Esophagus (tissue), 2 donors: ENCODE results near the gene GGNBP2. TPM values are rescaled to one million over a fixed set of nuclear protein-coding genes. Genes with fewer than 3 reads are reported as not detected.
A peak's percentile ranks its signal among the peaks of the same experiment; 100 is the strongest.

Experiments
- H3K27ac ChIP-seq, 2 donors: one replicate each; pipeline ENCODE4 v1.5.1; 2013; ENCODE audit warnings: low read depth in 2 of 2, mild to moderate bottlenecking in 2 of 2, inconsistent platforms in 1 of 2, low read length in 1 of 2, moderate library complexity in 1 of 2
- H3K27me3 ChIP-seq, 2 donors: one replicate each; pipeline ENCODE4 v1.6.1; 2013; ENCODE audit warnings: low read length in 2 of 2, control low read depth in 1 of 2, mild to moderate bottlenecking in 1 of 2; ENCODE audit not compliant: insufficient read depth in 2 of 2, control insufficient read depth in 1 of 2
- H3K36me3 ChIP-seq, 2 donors: one replicate each; pipeline ENCODE4 v1.6.1; 2013; ENCODE audit warnings: low read length in 1 of 2; ENCODE audit not compliant: control insufficient read depth in 2 of 2, insufficient read depth in 2 of 2
- H3K4me1 ChIP-seq, 2 donors: one replicate each; pipeline ENCODE4 v1.6.1; 2013; ENCODE audit warnings: low read length in 1 of 2; ENCODE audit not compliant: control insufficient read depth in 2 of 2, insufficient read depth in 2 of 2
- H3K4me3 ChIP-seq, 2 donors: one replicate each; pipeline ENCODE4 v1.5.1; 2013; ENCODE audit warnings: low read length in 2 of 2, mild to moderate bottlenecking in 2 of 2, low read depth in 1 of 2, moderate library complexity in 1 of 2
- H3K9me3 ChIP-seq, 2 donors: one replicate each; pipeline ENCODE4 v1.6.1; 2013; ENCODE audit warnings: mild to moderate bottlenecking in 2 of 2, low read depth in 1 of 2, low read length in 1 of 2, moderate library complexity in 1 of 2; ENCODE audit not compliant: control insufficient read depth in 2 of 2, insufficient read depth in 1 of 2
- WGBS, 2 donors: extraction: QIAGEN DNeasy Blood & Tissue Kit; methylation state at CpG; one replicate each; pipeline ENCODE4 v1.1.7; 2013; 5-methylcytosine and 5-hydroxymethylcytosine counted together
- polyA plus RNA-seq, 2 donors: library from polyadenylated mRNA; stranded (reverse); fragments of 200-250 nt; gene quantifications; one replicate each; pipeline ENCODE4 v1.2.3, GENCODE V29; 2013
- donor health status: healthy with polysubstance abuse.
- donor health status: Bipolar disorder and iron deficiency.

GGNBP2 gene
- polyA plus RNA-seq, 2 donors, result 32.9 to 42.2 TPM

- Histone ChIP-seq H3K27ac (peak overlapping the region; percentile 99), H3K9me3 (no peaks in the 10 kb centered on the region), H3K36me3 (no peaks in the 10 kb centered on the region), H3K4me1 (no peaks in the 10 kb centered on the region), H3K4me3 (peak overlapping the region; percentile 81 to 95), H3K27me3 (no peaks in the 10 kb centered on the region)
- 0 to 1% methylated on average over 44 to 60 of the region's 60 CpGs for whole genome bisulfite sequencing, 2 donors
These were observed 1.0 kb downstream of the GGNBP2 start for GRCh38 chr17:36545465-36546417.

DNA sequence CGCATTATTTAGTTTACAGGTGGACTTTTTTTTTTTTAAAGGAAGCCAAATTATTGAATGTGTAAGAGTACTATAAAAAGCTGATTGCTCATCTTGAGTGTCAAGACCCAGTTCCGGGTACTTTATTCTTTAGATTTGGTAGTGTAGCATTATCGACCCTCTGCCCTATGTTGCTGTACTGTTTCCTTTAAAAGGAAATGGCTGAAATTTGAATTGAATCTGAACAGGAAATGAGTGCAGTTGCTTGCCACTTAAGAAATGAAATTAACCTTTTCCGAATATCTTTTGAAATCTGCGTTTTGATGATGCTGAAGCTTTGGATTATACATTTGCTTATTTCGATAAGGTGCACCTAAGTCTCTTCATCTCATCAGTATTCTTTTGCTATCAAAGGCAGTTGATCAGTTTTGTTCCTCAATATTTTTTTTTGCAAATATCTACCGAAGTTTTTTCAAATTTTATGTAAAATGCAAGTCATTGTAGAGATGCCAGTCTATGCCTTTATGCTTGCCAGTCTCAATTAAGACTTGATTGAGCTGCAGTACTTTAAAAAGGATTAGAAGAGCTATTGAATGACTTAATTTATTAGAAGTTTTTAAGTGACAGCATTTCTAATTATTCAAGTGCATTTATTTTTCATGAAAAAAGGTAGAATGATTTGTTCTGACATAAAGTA lies 1.8 kb downstream of the GGNBP2 start:
- WGBS, 2 donors, result 8 to 9% methylated on average over 7 of the region's 7 CpGs
- Histone ChIP-seq H3K27me3 (no peaks in the 10 kb centered on the region), H3K27ac (peak overlapping the region; percentile 99), H3K9me3 (no peaks in the 10 kb centered on the region), H3K36me3 (no peaks in the 10 kb centered on the region), H3K4me1 (no peaks in the 10 kb centered on the region), H3K4me3 (peak overlapping the region in 1 of 2 donors; percentile 95)

DNA sequence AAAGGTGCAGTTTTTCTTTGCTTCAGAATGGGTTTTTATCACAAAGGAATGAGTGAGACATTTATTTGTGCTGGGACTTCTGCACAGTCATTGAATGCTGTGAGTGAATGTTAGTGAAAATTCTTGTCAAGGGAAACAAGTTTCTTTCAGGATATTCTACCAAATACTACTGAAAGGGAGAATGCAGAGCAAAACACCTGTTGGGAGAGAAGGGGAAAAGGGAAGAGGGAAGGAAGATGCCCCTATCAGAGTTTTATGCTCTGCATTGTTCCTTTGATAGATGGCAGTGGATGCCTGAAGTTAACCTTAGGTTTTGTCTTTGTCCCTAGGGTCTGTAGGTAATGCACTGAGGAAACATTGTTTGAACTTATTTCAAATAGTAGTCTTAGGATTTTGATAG lies 3.1 kb downstream of the GGNBP2 start:
- no peaks in the 10 kb centered on the region for H3K36me3 ChIP-seq
- no peak overlapping the region for H3K4me3 ChIP-seq
- no peak overlapping the region for H3K27ac ChIP-seq
- no peaks in the 10 kb centered on the region for H3K27me3 ChIP-seq
- H3K9me3 ChIP-seq, result no peaks in the 10 kb centered on the region
- H3K4me1 ChIP-seq, result no peaks in the 10 kb centered on the region

DNA sequence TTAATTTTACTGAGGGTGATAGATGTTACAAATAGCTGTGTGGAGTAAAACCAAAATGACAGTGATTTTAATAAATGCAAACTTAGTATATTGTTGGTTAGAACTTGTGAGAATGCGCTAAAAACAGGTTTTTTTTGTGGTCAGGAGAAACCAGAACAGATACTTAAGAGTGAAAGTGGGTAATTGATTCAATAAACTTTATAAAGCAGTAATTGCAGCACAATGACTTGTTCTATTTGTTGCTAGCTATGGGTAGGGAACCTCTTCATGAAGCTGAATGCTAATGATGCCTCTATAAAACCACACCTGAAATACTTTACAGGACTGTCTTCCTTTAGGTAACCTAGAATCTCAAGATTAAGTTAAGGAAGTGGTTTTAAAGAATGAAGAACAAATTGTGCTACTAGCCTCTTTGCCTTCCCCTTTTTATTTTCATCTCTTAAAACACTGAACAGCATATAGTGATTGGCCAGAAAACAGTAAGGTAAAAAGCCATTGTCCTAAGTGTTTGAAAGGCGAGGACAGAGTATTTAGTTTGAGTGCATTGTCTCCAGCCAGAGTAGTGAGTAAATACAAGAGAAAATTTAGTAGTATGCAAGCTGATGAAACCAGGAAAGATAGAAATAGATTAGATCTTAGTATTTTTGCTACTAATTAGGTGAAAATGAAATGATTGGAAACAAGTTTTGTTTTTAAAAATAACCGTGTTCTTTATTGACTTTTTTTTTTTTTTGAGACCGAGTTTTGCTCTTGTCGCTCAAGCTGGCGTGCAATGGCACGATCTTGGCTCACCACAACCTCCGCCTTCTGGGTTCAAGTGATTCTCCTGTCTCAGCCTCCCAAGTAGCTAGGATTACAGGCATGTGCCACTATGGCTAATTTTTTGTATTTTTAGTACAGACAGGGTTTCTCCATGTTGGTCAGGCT lies 6.0 kb downstream of the GGNBP2 start:
- Histone ChIP-seq H3K4me1 (no peaks in the 10 kb centered on the region), H3K27me3 (no peaks in the 10 kb centered on the region), H3K9me3 (no peaks in the 10 kb centered on the region), H3K27ac (no peak overlapping the region), H3K4me3 (no peak overlapping the region), H3K36me3 (peaks cover 0 to 3% of the 10 kb centered on the region in 2 donors)
- 77 to 84% methylated on average over 8 of the region's 8 CpGs for WGBS, 2 donors

DNA sequence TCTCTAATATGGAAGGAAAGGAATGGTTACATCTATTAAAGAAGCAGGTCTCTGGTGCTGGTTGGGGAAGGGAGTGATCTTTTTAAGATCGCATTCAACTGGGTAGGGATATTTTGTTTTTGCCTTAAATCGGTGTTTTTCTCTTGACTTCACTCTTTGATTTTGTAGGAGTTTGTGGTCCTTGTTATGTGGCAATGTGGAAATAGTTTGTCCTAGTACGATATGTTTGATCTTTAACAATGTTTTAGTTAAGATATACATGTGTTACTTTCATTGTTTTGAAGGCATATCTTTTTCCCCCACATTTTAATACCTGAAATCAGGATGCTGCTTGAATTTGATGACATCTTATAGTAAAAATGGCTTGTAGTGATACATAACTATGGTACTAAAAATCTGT lies 8.7 kb downstream of the GGNBP2 start:
- WGBS, 2 donors, result 86% methylated on average over 3 of the region's 3 CpGs
- no peak overlapping the region for H3K4me3 ChIP-seq
- no peaks in the 10 kb centered on the region for H3K27me3 ChIP-seq
- H3K27ac ChIP-seq, result no peak overlapping the region
- H3K9me3 ChIP-seq, result no peaks in the 10 kb centered on the region
- peaks cover 10 to 16% of the 10 kb centered on the region in 2 donors for H3K36me3 ChIP-seq
- no peaks in the 10 kb centered on the region for H3K4me1 ChIP-seq

- Histone ChIP-seq H3K9me3 (no peaks in the 10 kb centered on the region), H3K36me3 (peaks cover 0 to 15% of the 10 kb centered on the region in 2 donors), H3K4me1 (no peaks in the 10 kb centered on the region), H3K4me3 (no peak overlapping the region), H3K27me3 (no peaks in the 10 kb centered on the region), H3K27ac (no peak overlapping the region)
- WGBS, 2 donors, result 93 to 94% methylated on average over 4 of the region's 4 CpGs
These were observed 21.4 kb downstream of the GGNBP2 start for GRCh38 chr17:36566081-36566480.

- H3K4me1 ChIP-seq, result no peaks in the 10 kb centered on the region
- no peaks in the 10 kb centered on the region for H3K9me3 ChIP-seq
- H3K4me3 ChIP-seq, result no peak overlapping the region
- WGBS, 2 donors, result 95 to 98% methylated on average over 12 of the region's 12 CpGs
- H3K27ac ChIP-seq, result no peak overlapping the region
- no peaks in the 10 kb centered on the region for H3K27me3 ChIP-seq
- H3K36me3 ChIP-seq, result peaks cover 5 to 14% of the 10 kb centered on the region in 2 donors
These were observed 30.3 kb downstream of the GGNBP2 start for GRCh38 chr17:36575028-36575427.

DNA sequence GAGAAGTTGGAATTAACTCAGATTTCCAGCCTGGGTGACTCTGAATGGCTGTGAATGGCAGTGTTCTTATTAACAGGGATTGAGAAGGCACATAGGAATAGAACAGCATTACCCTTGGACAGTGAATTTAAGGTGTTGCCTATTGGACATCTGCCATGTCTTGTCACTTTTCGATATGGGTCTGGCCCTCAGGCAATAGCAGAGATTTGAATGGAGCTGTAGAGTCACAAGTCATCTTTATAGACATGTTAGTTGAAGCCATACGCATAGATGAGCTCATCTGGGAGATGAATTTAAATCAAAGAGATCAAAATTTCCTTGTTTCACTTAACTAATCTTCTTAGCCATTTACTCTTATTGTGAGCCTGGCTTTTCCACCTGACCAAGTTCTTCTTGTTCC lies 32.1 kb downstream of the GGNBP2 start:
- H3K27ac ChIP-seq, result no peak overlapping the region
- 57 to 71% methylated on average over 2 of the region's 2 CpGs for WGBS, 2 donors
- H3K9me3 ChIP-seq, result no peaks in the 10 kb centered on the region
- no peaks in the 10 kb centered on the region for H3K27me3 ChIP-seq
- peaks cover 5 to 15% of the 10 kb centered on the region in 2 donors for H3K36me3 ChIP-seq
- no peaks in the 10 kb centered on the region for H3K4me1 ChIP-seq
- H3K4me3 ChIP-seq, result no peak overlapping the region

GRCh38 chr17:36578671-36579070 lies 34.0 kb downstream of the GGNBP2 start:
- Histone ChIP-seq H3K4me1 (no peaks in the 10 kb centered on the region), H3K36me3 (peaks cover 5 to 14% of the 10 kb centered on the region in 2 donors), H3K27me3 (no peaks in the 10 kb centered on the region), H3K4me3 (no peak overlapping the region), H3K9me3 (no peaks in the 10 kb centered on the region), H3K27ac (no peak overlapping the region)
- WGBS, 2 donors, result 72 to 81% methylated on average over 2 of the region's 2 CpGs
